Measurements from ENCODE around the gene MAMDC2. TPM values are rescaled to one million over a fixed set of nuclear protein-coding genes. Genes with fewer than 3 reads are reported as not detected.

Gene MAMDC2
- total RNA-seq, 2 donors from 2014 or later, result 0.44 to 1.4 TPM

DNA sequence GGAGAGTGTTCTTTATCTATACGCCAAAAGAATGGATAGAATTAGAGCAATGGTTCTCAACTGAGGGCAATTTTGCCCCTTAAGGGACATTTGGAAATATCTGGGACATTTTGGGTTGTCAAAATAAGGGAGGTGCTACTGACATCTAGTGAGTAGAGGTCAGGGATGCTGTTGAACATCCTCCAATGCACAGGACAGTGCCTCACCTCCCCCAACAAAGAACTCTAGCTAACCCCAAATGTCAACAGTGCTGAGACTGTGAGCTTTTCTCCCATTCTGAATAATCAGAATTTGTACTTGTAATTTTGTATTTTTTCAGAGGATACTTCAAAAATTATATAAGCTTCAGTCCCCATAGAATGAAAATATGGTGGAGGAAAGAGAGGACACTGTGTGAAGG lies 206.6 kb downstream of the MAMDC2 start:
- H3K27ac ChIP-seq (ENCODE audit: low read depth, low read length), result no peak overlapping the region
- Mint-ChIP-seq H3K9me3 (peaks cover 4% of the 10 kb centered on the region), H3K27ac (no peak overlapping the region), H3K4me3 (no peak overlapping the region), H3K4me1 (no peaks in the 10 kb centered on the region), H3K27me3 (ENCODE audit: insufficient read depth) (peaks cover 3% of the 10 kb centered on the region), H3K36me3 (ENCODE audit: low read depth) (no peaks in the 10 kb centered on the region)
- no peak for DNase-seq
- no peak overlapping the region for H3K9ac ChIP-seq (ENCODE audit: extremely low read depth, low read length, poor library complexity, severe bottlenecking)
- H3K4me1 ChIP-seq (ENCODE audit: control insufficient read depth, insufficient read depth, low read length), result no peaks in the 10 kb centered on the region
- no peaks in the 10 kb centered on the region for H3K9me3 ChIP-seq (ENCODE audit: control insufficient read depth, low read length)
- WGBS, 2 experiments (ENCODE audit: insufficient coverage in 1 of 2, insufficient read length in 1 of 2), result 96 to 100% methylated on average over 1 of the region's 1 CpG
- H3K36me3 ChIP-seq (ENCODE audit: control insufficient read depth, insufficient read depth, low read length), result no peaks in the 10 kb centered on the region
- no peak for TF ChIP-seq CTCF (conservative IDR thresholded peaks at IDR 0.05)
- no peak overlapping the region for H3K4me3 ChIP-seq (ENCODE audit: low read length)
- no peaks in the 10 kb centered on the region for H3K27me3 ChIP-seq (ENCODE audit: control insufficient read depth, insufficient read depth, low read length, poor library complexity, severe bottlenecking)

DNA sequence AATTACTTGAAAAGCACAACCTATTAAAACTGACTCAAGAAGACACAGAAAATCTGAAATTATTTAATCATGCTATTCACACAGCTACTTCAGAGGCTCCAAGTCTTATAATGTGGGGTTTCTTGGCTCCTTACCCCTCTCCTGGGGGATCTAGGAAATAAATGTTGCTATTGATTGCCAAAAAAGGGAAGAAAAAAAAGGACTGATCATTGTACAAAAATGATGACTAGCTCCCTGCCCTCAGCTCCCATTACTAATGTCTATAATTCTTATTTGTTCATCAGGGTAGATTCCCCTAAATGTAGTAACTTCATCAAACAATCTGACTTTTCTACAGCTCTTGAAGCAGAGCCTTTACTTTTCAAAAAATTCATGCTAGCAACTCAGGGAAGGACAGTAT lies 211.8 kb downstream of the MAMDC2 start:
- H3K4me3 ChIP-seq (ENCODE audit: low read length), result no peak overlapping the region
- no peak for DNase-seq
- H3K9ac ChIP-seq (ENCODE audit: extremely low read depth, low read length, poor library complexity, severe bottlenecking), result no peak overlapping the region
- Mint-ChIP-seq H3K27ac (peak overlapping the region; percentile 20), H3K36me3 (ENCODE audit: low read depth) (no peaks in the 10 kb centered on the region), H3K4me3 (no peak overlapping the region), H3K27me3 (ENCODE audit: insufficient read depth) (no peaks in the 10 kb centered on the region), H3K4me1 (peaks cover 31% of the 10 kb centered on the region), H3K9me3 (no peaks in the 10 kb centered on the region)
- no peak overlapping the region for H3K27ac ChIP-seq (ENCODE audit: low read depth, low read length)
- H3K4me1 ChIP-seq (ENCODE audit: control insufficient read depth, insufficient read depth, low read length), result peaks cover 10% of the 10 kb centered on the region
- H3K36me3 ChIP-seq (ENCODE audit: control insufficient read depth, insufficient read depth, low read length), result peaks cover 3% of the 10 kb centered on the region
- TF ChIP-seq CTCF (conservative IDR thresholded peaks at IDR 0.05), result no peak
- H3K9me3 ChIP-seq (ENCODE audit: control insufficient read depth, low read length), result no peaks in the 10 kb centered on the region
- H3K27me3 ChIP-seq (ENCODE audit: control insufficient read depth, insufficient read depth, low read length, poor library complexity, severe bottlenecking), result no peaks in the 10 kb centered on the region

DNA sequence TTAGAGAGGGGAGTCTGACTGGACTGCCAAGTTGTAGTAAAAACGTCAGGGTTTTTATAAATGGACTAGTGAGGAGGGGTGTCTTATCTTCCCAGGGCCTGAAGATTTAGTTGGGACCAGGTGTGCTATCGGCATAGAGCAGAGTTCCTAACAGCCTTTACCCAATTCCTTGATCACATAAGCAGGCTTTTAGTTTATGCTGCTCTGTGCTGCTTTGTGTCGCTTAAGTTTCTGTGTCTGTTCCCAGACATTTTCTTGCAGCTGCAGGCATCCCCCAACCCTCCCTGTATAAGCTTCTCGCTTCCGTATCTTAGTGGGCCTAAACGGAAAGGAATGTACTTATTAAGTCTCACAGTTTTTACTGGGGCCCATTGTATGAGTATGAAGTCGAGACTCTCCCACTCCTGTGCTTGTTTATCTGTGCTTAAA lies 212.5 kb downstream of the MAMDC2 start:
- H3K4me3 ChIP-seq (ENCODE audit: low read length), result peak overlapping the region; percentile 31
- Mint-ChIP-seq H3K4me3 (peak overlapping the region; percentile 9), H3K9me3 (no peaks in the 10 kb centered on the region), H3K27ac (peak overlapping the region; percentile 43), H3K27me3 (ENCODE audit: insufficient read depth) (no peaks in the 10 kb centered on the region), H3K36me3 (ENCODE audit: low read depth) (peaks cover 1% of the 10 kb centered on the region), H3K4me1 (peaks cover 38% of the 10 kb centered on the region)
- H3K9me3 ChIP-seq (ENCODE audit: control insufficient read depth, low read length), result no peaks in the 10 kb centered on the region
- H3K36me3 ChIP-seq (ENCODE audit: control insufficient read depth, insufficient read depth, low read length), result peaks cover 10% of the 10 kb centered on the region
- WGBS, 2 experiments (ENCODE audit: insufficient coverage in 1 of 2, insufficient read length in 1 of 2), result 77 to 80% methylated on average over 6 to 7 of the region's 7 CpGs
- H3K4me1 ChIP-seq (ENCODE audit: control insufficient read depth, insufficient read depth, low read length), result peaks cover 10% of the 10 kb centered on the region
- no peak for DNase-seq
- no peak overlapping the region for H3K9ac ChIP-seq (ENCODE audit: extremely low read depth, low read length, poor library complexity, severe bottlenecking)
- no peak for TF ChIP-seq CTCF (conservative IDR thresholded peaks at IDR 0.05)
- H3K27me3 ChIP-seq (ENCODE audit: control insufficient read depth, insufficient read depth, low read length, poor library complexity, severe bottlenecking), result no peaks in the 10 kb centered on the region
- no peak overlapping the region for H3K27ac ChIP-seq (ENCODE audit: low read depth, low read length)
